NT2/D1 (cell line): ENCODE data around the gene NHSL1.

Experiments used
- SUZ12 ChIP-seq: IDR thresholded peaks from 2 replicates; pipeline ENCODE4 v1.6.1; 2011; ENCODE audit not compliant: insufficient read length, insufficient read depth; ENCODE audit errors: extremely low read depth
- ZNF274 ChIP-seq: IDR thresholded peaks from 2 replicates; pipeline ENCODE4 v1.6.1; 2011; ENCODE audit warnings: mild to moderate bottlenecking, low read depth, low read length

- no peak for TF ChIP-seq SUZ12
- no peak for TF ChIP-seq ZNF274
Observed at GRCh38 chr6:138508676-138508988, 9.3 kb upstream of the NHSL1 start.
